ENCODE measurements around the gene RPL7L1. TPM values are rescaled to one million over a fixed set of nuclear protein-coding genes. Genes with fewer than 3 reads are reported as not detected.

Gene RPL7L1
- total RNA-seq, 1 donor from 2014 or later = 179 TPM

DNA sequence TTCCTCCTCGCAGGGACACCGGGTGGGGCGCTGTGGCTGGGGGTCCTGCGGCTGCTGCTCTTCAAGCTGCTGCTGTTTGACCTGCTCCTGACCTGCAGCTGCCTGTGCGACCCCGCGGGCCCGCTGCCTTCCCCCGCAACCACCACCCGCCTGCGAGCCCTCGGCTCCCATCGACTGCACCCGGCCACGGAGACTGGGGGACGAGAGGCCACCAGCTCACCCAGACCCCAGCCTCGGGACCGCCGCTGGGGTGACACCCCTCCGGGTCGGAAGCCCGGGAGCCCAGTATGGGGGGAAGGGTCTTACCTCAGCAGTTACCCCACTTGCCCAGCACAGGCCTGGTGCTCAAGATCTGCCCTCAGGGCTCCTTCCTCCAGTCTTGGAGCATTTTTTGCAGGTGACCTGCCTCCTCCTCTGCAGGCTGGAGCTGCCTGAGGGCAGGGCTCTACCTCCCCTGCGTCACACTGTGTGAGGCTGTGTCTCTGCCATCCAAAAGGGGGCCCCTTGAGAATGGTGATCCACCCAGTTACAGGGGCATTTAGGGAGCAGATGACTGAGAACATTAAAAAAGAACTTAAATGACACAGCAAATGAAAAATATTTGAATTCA is 45.9 kb downstream of the RPL7L1 start:
- H3K4me3 Mint-ChIP-seq = no peak overlapping the region
- intact Hi-C loops (cut with micrococcal nuclease) = no loop called here
- H3K27ac Mint-ChIP-seq = no peak overlapping the region
- H3K4me1 Mint-ChIP-seq (ENCODE audit: low read depth) = peaks cover 11% of the 10 kb centered on the region
- no peak for DNase-seq (ENCODE audit: low spot score)
- H3K9me3 Mint-ChIP-seq = no peaks in the 10 kb centered on the region
- H3K27me3 Mint-ChIP-seq (ENCODE audit: insufficient read depth) = peaks cover 2% of the 10 kb centered on the region
- H3K36me3 Mint-ChIP-seq (ENCODE audit: low read depth) = peaks cover 6% of the 10 kb centered on the region

DNA sequence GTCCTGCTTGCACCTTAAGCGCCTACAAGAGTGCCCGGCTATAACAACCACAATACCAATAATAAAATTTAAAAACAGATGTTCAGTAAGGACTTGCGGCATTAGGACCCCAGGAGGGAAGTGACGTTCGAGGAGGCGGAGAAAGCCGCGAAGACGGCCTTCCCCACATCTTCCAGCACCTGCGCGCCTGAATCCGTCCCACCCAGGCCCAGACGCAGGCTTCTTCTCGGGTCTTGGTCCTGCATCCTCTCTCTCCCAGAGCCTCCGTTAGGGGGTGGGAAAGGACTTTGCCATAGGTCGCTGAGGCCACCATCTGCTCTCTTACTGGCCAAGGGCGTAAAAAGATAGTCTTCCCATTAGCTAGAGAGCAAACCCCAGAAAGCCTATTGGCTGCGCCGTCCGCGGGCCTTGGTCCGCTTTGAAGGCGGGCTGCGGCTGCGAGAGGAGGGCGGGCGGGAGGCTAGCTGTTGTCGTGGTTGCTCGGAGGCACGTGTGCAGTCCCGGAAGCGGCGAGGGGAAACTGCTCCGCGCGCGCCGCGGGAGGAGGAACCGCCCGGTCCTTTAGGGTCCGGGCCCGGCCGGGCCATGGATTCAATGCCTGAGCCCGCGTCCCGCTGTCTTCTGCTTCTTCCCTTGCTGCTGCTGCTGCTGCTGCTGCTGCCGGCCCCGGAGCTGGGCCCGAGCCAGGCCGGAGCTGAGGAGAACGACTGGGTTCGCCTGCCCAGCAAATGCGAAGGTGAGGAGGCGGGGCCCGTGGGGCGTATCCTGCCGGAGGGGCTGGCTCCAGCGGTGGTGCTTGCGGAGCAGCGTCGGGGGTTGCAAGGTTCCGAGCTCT is 49.8 kb downstream of the RPL7L1 start, which contains the start of gene CNPY3:
Gene CNPY3 (plus strand): TSS at position 495 of the 835 bp plus-strand sequence. CDS start 91 bp downstream, at position 586.
- peak; percentile 93 for DNase-seq (ENCODE audit: low spot score)

GRCh38 chr6:42929821-42930360 is 50.5 kb downstream of the RPL7L1 start:
- no peaks in the 10 kb centered on the region for H3K9me3 Mint-ChIP-seq
- DNase-seq (ENCODE audit: low spot score) = peak; percentile 53

More for the DNA sequence above, 49.8 kb downstream of the RPL7L1 start, which contains the start of gene CNPY3:
- Mint-ChIP-seq H3K4me3 (peak within 1 kb of the TSS; percentile 99), H3K4me1 (ENCODE audit: low read depth) (peaks cover 38% of the 10 kb centered on the region), H3K27ac (peak within 1 kb of the TSS; percentile 98), H3K27me3 (ENCODE audit: insufficient read depth) (no peaks in the 10 kb centered on the region), H3K36me3 (ENCODE audit: low read depth) (peaks cover 18% of the 10 kb centered on the region), H3K9me3 (no peaks in the 10 kb centered on the region)
- intact Hi-C loops (cut with micrococcal nuclease) = loop anchor here (1.0 kb wide), 12 partner anchors 28 to 701 kb away; partner anchors contain the start of genes CUL7, KLC4, KLHDC3 and MRPL2

GRCh38 chr6:42932412-42932811 is 53.0 kb downstream of the RPL7L1 start:
- Mint-ChIP-seq H3K4me1 (ENCODE audit: low read depth) (peaks cover 38% of the 10 kb centered on the region), H3K4me3 (peak overlapping the region; percentile 55), H3K36me3 (ENCODE audit: low read depth) (peaks cover 30% of the 10 kb centered on the region), H3K27me3 (ENCODE audit: insufficient read depth) (no peaks in the 10 kb centered on the region), H3K9me3 (no peaks in the 10 kb centered on the region), H3K27ac (no peak overlapping the region)
- no peak for DNase-seq (ENCODE audit: low spot score)
- intact Hi-C loops (cut with micrococcal nuclease) = no loop called here

More at GRCh38 chr6:42929821-42930360, 50.5 kb downstream of the RPL7L1 start:
- no peaks in the 10 kb centered on the region for H3K27me3 Mint-ChIP-seq (ENCODE audit: insufficient read depth)
- H3K4me3 Mint-ChIP-seq = peak overlapping the region; percentile 99
- peaks cover 18% of the 10 kb centered on the region for H3K36me3 Mint-ChIP-seq (ENCODE audit: low read depth)
- intact Hi-C loops (cut with micrococcal nuclease) = loop anchor here (1.0 kb wide), 13 partner anchors 29 to 700 kb away; partner anchors contain the start of genes CUL7, KLC4, KLHDC3 and MRPL2
- H3K27ac Mint-ChIP-seq = peak overlapping the region; percentile 98
- peaks cover 38% of the 10 kb centered on the region for H3K4me1 Mint-ChIP-seq (ENCODE audit: low read depth)

- intact Hi-C loops (cut with micrococcal nuclease) = no loop called here
- DNase-seq (ENCODE audit: low spot score) = no peak
- H3K4me3 Mint-ChIP-seq = no peak overlapping the region
- no peak overlapping the region for H3K27ac Mint-ChIP-seq
- peaks cover 42% of the 10 kb centered on the region for H3K4me1 Mint-ChIP-seq (ENCODE audit: low read depth)
- H3K27me3 Mint-ChIP-seq (ENCODE audit: insufficient read depth) = no peaks in the 10 kb centered on the region
- no peaks in the 10 kb centered on the region for H3K9me3 Mint-ChIP-seq
- H3K36me3 Mint-ChIP-seq (ENCODE audit: low read depth) = peaks cover 34% of the 10 kb centered on the region
These were observed 53.8 kb downstream of the RPL7L1 start for GRCh38 chr6:42933205-42933604.

- Mint-ChIP-seq H3K36me3 (ENCODE audit: low read depth) (peaks cover 29% of the 10 kb centered on the region), H3K9me3 (no peaks in the 10 kb centered on the region), H3K4me3 (no peak overlapping the region), H3K4me1 (ENCODE audit: low read depth) (peaks cover 32% of the 10 kb centered on the region), H3K27me3 (ENCODE audit: insufficient read depth) (no peaks in the 10 kb centered on the region), H3K27ac (no peak overlapping the region)
- intact Hi-C loops (cut with micrococcal nuclease) = no loop called here
- no peak for DNase-seq (ENCODE audit: low spot score)
These were observed 55.9 kb downstream of the RPL7L1 start for GRCh38 chr6:42935322-42935721.

- no peaks in the 10 kb centered on the region for H3K27me3 Mint-ChIP-seq (ENCODE audit: insufficient read depth)
- no peak overlapping the region for H3K27ac Mint-ChIP-seq
- H3K4me1 Mint-ChIP-seq (ENCODE audit: low read depth) = peaks cover 23% of the 10 kb centered on the region
- H3K36me3 Mint-ChIP-seq (ENCODE audit: low read depth) = peaks cover 26% of the 10 kb centered on the region
- intact Hi-C loops (cut with micrococcal nuclease) = no loop called here
- no peak for DNase-seq (ENCODE audit: low spot score)
- H3K9me3 Mint-ChIP-seq = no peaks in the 10 kb centered on the region
- H3K4me3 Mint-ChIP-seq = no peak overlapping the region
These were observed 57.0 kb downstream of the RPL7L1 start for GRCh38 chr6:42936398-42936797.

DNA sequence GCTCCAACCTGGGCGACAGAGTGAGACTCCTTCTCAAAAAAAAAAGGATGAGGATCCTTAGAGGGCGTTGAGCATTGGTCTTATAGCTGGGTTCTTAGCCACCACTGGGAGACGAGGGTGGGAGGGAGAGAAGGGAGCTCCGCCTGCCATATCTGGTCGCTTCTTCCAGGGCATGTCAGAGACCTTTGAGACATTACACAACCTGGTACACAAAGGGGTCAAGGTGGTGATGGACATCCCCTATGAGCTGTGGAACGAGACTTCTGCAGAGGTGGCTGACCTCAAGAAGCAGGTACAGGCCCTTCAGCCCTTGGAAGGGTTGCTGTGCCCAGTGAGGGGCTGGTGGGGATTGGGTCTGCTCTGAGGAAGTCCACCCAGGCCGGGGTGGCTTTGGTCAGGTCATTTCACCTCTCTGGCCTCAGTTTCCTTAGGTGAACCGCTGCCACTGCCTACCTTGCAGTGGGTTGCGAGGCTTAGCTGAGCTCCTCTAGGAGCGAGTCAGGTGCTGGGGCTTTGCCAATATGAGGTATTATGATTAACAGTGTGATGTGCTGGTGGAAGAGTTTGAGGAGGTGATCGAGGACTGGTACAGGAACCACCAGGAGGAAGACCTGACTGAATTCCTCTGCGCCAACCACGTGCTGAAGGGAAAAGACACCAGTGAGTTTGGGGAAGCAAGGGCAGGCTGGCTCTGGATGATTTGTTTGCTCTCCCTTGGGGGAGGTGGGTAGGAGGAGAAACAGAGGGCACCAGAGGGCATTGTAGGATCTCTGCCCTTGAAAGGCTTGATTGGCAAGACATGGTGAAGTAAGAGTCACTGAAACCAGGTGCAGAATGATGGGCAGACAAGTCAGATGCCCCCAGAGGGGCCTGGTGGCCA is 58.4 kb downstream of the RPL7L1 start:
- Mint-ChIP-seq H3K36me3 (ENCODE audit: low read depth) (peaks cover 22% of the 10 kb centered on the region), H3K4me3 (no peak overlapping the region), H3K27ac (peak overlapping the region; percentile 61), H3K4me1 (ENCODE audit: low read depth) (peaks cover 11% of the 10 kb centered on the region), H3K27me3 (ENCODE audit: insufficient read depth) (no peaks in the 10 kb centered on the region), H3K9me3 (no peaks in the 10 kb centered on the region)
- DNase-seq (ENCODE audit: low spot score) = no peak
- intact Hi-C loops (cut with micrococcal nuclease) = no loop called here

GRCh38 chr6:42938428-42938796 is 59.0 kb downstream of the RPL7L1 start:
- H3K9me3 Mint-ChIP-seq = no peaks in the 10 kb centered on the region
- no peaks in the 10 kb centered on the region for H3K27me3 Mint-ChIP-seq (ENCODE audit: insufficient read depth)
- intact Hi-C loops (cut with micrococcal nuclease) = no loop called here
- no peak overlapping the region for H3K4me3 Mint-ChIP-seq
- peaks cover 5% of the 10 kb centered on the region for H3K4me1 Mint-ChIP-seq (ENCODE audit: low read depth)
- DNase-seq (ENCODE audit: low spot score) = no peak
- H3K36me3 Mint-ChIP-seq (ENCODE audit: low read depth) = peaks cover 23% of the 10 kb centered on the region
- H3K27ac Mint-ChIP-seq = no peak overlapping the region

DNA sequence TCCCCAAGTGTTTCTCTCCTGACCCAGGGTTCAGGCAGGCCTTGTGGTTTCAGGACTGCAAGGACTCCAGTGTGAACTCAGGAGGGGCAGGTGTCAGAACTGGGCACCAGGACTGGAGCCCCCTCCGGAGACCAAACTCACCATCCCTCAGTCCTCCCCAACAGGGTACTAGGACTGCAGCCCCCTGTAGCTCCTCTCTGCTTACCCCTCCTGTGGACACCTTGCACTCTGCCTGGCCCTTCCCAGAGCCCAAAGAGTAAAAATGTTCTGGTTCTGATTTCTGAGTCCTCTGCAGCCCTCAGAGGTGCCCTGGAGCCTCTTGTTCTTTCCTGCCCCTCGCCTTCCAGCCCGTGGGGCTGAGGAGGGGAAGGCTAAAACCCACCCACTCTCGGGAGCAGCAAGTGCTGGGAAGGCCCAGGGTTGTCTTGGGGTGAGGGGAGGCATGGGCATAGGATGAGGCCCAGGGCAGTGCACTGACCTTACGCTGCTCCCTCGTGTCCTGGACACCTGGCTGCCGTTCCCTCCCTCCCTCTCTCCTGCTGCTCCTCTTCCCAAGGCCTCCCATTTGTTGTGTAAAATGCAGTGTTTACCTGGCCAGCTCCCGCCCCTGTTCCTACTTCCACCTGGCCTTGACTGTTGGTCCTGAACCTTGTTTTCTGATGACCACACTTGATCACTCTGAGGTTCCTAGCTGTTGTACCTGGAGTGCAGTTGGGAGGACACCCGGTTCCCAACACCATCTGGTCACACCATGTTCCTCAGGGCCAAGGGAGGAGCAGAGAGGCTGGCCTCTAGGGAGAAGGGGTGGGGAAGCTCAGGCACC is 59.8 kb downstream of the RPL7L1 start:
- no peaks in the 10 kb centered on the region for H3K27me3 Mint-ChIP-seq (ENCODE audit: insufficient read depth)
- peaks cover 4% of the 10 kb centered on the region for H3K4me1 Mint-ChIP-seq (ENCODE audit: low read depth)
- peaks cover 23% of the 10 kb centered on the region for H3K36me3 Mint-ChIP-seq (ENCODE audit: low read depth)
- no peak overlapping the region for H3K27ac Mint-ChIP-seq
- no peak overlapping the region for H3K4me3 Mint-ChIP-seq
- intact Hi-C loops (cut with micrococcal nuclease) = no loop called here
- DNase-seq (ENCODE audit: low spot score) = no peak
- no peaks in the 10 kb centered on the region for H3K9me3 Mint-ChIP-seq
